ENCODE data around the gene HTR7. TPM values are rescaled to one million over a fixed set of nuclear protein-coding genes. Genes with fewer than 3 reads are reported as not detected.

The HTR7 gene
- total RNA-seq, 3 donors from 2014 or later, result 0.24 to 0.51 (median 0.46) TPM

DNA sequence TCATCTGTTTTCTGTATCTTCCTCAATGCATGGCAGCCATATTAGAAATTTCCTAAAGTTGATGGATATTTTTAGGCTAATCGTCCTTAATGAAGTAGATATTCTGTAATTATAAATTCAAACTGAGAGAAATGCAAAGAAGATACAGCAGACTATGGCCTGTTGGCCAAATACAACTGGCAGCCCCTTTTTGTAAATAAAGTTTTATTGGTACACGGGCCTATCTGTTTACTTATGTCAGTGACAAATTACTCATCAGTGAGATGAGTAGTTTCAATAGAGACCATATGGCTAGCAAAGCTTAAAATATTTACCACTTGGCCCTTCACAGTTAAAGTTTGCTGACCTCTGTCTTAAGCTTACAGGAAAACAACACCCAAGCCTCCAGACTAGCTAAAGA, 112.3 kb downstream of the HTR7 start:
- Histone ChIP-seq H3K36me3 (ENCODE audit: low read depth) (no peaks in the 10 kb centered on the region), H3K9me3 (no peaks in the 10 kb centered on the region), H3K4me1 (ENCODE audit: low read depth) (no peaks in the 10 kb centered on the region), H3K4me3 (no peak overlapping the region)
- no peak for TF ChIP-seq CTCF (IDR thresholded peaks at IDR 0.05)
- intact Hi-C loops (cut with DNase I, micrococcal nuclease), result no loop called here
- ATAC-seq, result no peak
- no peak for DNase-seq

DNA sequence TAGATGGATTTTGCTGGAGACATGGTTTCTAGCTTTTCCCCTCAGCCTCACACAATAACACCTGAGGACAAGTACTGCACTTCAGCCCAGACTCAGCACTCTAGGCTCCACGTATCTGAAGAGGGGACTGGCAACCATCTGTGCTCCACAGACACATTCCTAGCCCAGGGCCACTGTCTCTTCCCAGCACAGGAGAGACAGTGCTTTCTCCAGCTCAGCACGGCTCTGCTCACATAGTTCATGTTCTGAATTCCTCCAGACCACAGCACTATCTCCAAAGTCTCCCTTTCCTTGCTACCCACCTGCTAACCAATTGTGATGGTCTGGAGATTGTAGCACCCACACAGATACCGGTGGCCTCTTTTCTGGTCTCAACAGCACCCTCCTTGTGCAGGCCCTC, 114.5 kb downstream of the HTR7 start:
- Histone ChIP-seq H3K4me1 (ENCODE audit: low read depth) (no peaks in the 10 kb centered on the region), H3K4me3 (no peak overlapping the region), H3K36me3 (ENCODE audit: low read depth) (no peaks in the 10 kb centered on the region), H3K9me3 (no peaks in the 10 kb centered on the region)
- TF ChIP-seq CTCF (IDR thresholded peaks at IDR 0.05), result no peak
- DNase-seq, result no peak
- no peak for ATAC-seq
- intact Hi-C loops (cut with DNase I, micrococcal nuclease), result no loop called here

- ATAC-seq (no peak), DNase-seq (no peak)
- TF ChIP-seq CTCF (IDR thresholded peaks at IDR 0.05), result no peak
- Histone ChIP-seq H3K4me1 (ENCODE audit: low read depth) (no peaks in the 10 kb centered on the region), H3K4me3 (no peak overlapping the region), H3K36me3 (ENCODE audit: low read depth) (no peaks in the 10 kb centered on the region), H3K9me3 (no peaks in the 10 kb centered on the region)
- intact Hi-C loops (cut with DNase I, micrococcal nuclease), result no loop called here
Observed at GRCh38 chr10:90741926-90742565, 115.8 kb downstream of the HTR7 start.

DNA sequence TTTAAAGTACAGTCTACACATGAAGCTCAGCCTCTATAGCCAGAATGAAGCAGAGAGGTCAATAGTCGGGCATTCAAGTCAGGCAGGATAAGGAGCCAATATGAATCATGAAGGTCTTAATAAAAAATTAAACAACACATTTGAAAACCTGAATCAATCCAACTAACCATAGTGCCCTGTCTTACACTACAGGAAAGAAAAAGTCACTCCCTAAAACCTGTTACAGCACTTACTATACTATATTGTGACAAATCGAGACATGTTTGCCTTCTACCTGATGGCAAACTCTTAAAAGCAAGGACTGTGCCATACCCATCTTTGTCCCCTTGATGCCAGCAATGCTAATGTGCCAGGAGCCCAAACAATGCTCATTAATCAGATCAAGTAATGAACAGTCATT, 117.6 kb downstream of the HTR7 start:
- ATAC-seq, result no peak
- DNase-seq, result no peak
- H3K9me3 ChIP-seq, result no peaks in the 10 kb centered on the region
- H3K4me3 ChIP-seq, result no peak overlapping the region
- no peaks in the 10 kb centered on the region for H3K36me3 ChIP-seq (ENCODE audit: low read depth)
- intact Hi-C loops (cut with DNase I, micrococcal nuclease), result no loop called here
- no peaks in the 10 kb centered on the region for H3K4me1 ChIP-seq (ENCODE audit: low read depth)
- no peak for TF ChIP-seq CTCF (IDR thresholded peaks at IDR 0.05)

GRCh38 chr10:90738885-90739284, 119.0 kb downstream of the HTR7 start:
- Histone ChIP-seq H3K9me3 (no peaks in the 10 kb centered on the region), H3K4me1 (ENCODE audit: low read depth) (no peaks in the 10 kb centered on the region), H3K4me3 (no peak overlapping the region), H3K36me3 (ENCODE audit: low read depth) (no peaks in the 10 kb centered on the region)
- intact Hi-C loops (cut with DNase I, micrococcal nuclease), result no loop called here
- DNase-seq, result no peak
- no peak for TF ChIP-seq CTCF (IDR thresholded peaks at IDR 0.05)
- no peak for ATAC-seq

GRCh38 chr10:90734415-90734814, 123.4 kb downstream of the HTR7 start:
- ATAC-seq (no peak), DNase-seq (no peak)
- no peaks in the 10 kb centered on the region for H3K4me1 ChIP-seq (ENCODE audit: low read depth)
- intact Hi-C loops (cut with DNase I, micrococcal nuclease), result no loop called here
- TF ChIP-seq CTCF (IDR thresholded peaks at IDR 0.05), result no peak
- no peaks in the 10 kb centered on the region for H3K9me3 ChIP-seq
- no peaks in the 10 kb centered on the region for H3K36me3 ChIP-seq (ENCODE audit: low read depth)
- no peak overlapping the region for H3K4me3 ChIP-seq

Data from mucosa of descending colon (tissue), 3 donors.